Stimulated activated CD4-positive, alpha-beta T cell treated with anti-CD3 and anti-CD28 coated beads, Interleukin-12 subunit alpha, Interleukin-12 subunit beta, amount 100 ng/mL, for 48 hours (primary cell): ENCODE measurements around the gene CACHD1.
A peak's percentile ranks its signal among the peaks of the same experiment; 100 is the strongest.
"Not testable (repeated sequence)": the region's sequence is repeated elsewhere in the genome, so short reads cannot be mapped to it uniquely, and the experiment has no call there.

ENCODE experiments used
- DNase-seq, 3 donors: peaks; one replicate each; pipeline ENCODE4 v3.0.0-alpha.2; 2020; ENCODE audit warnings: low read depth in 2 of 3, low spot score in 1 of 3

The CACHD1 gene

GRCh38 chr1:64495878-64496277 is 25.9 kb downstream of the CACHD1 start:
- no peak for DNase-seq

DNA sequence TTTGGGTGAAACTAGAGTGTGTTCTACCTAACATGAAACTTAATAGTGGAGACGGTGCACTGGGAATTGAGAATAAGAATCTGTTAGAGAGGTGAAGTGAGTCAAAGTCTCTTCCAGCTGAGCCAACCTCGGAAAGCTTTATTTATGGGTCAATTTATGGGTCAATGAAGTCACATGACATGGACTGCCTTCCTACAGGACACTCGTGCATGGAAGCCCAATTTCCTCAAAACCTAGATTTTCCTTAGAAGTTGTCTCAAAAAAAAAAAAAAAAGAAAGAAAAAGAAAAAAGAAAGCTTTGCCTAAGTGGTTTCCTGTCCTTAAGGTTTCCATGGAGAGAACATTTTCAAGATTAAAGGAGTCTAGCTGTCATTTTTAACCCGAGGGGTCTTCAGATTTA is 26.7 kb downstream of the CACHD1 start:
- DNase-seq = no peak

GRCh38 chr1:64497088-64497883 is 27.4 kb downstream of the CACHD1 start:
- DNase-seq = no peak

DNA sequence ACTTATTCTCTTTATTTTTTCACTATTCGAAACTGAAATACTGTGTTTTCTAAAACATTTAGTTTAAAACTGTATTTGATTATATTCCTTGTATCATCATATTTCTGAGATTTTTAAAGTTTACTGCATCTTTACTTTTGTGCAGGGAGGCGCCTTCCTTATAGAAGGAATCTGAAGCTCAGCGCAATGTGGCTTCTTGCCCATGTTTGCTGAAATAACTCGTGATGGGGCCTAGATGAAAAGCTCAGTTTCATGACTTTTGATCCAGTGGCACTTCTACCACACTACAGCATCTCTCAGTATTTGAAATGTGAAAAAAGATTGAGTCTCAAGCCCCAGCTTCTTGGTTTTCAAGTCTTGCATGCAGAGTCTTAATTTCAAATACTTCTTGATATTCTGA is 28.4 kb downstream of the CACHD1 start:
- no peak for DNase-seq

DNA sequence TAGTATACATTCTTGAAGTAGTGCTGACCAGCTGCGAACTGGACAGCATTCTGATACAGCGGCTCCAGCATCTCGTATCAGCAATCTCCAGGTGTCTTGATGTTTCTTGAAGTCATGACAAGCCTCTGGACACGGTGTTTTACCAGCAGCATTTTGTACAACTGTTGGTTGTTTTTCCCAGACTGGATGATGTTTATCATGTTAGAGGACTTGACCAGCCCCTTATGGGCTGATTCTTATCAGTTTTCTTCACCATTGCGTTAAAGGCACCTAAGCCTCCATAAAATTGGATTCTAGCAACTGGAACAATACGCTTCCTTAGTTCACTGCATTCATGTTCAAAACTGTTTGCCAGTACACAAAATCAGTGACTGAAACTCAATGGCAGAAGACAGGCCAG is 29.1 kb downstream of the CACHD1 start:
- no peak for DNase-seq

- DNase-seq = no peak
Observed at GRCh38 chr1:64499966-64500365, 30.0 kb downstream of the CACHD1 start.

- DNase-seq = no peak
Observed at GRCh38 chr1:64502083-64502482, 32.2 kb downstream of the CACHD1 start.

- DNase-seq = no peak
Observed at GRCh38 chr1:64502931-64503330, 33.0 kb downstream of the CACHD1 start.

- DNase-seq = peak in 2 of 3 donors; percentile 16 to 40
Observed at GRCh38 chr1:64505232-64505943, 35.5 kb downstream of the CACHD1 start.

- DNase-seq = peak in 1 of 3 donors; percentile 2
Observed at GRCh38 chr1:64505944-64506655, 36.2 kb downstream of the CACHD1 start.

DNA sequence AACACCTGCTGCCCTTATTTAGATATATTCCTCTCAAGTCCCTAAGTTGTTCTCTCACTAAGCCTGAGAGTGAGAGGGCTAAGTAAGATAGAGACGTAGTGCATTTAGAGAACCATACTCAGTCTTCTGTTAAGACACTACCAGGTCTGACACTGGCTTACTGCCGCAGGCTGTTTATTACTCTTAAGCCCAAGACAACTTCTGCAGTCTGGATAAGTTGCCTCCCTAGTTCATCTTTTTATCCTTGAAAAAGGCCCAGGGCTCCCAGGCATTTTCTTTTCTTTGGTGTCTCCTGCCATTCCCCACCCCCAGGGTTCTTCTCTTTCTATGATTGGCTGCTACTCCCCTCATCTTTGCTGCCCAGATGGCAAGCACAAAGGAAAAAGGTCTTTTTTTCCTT is 38.7 kb downstream of the CACHD1 start:
- no peak for DNase-seq

DNA sequence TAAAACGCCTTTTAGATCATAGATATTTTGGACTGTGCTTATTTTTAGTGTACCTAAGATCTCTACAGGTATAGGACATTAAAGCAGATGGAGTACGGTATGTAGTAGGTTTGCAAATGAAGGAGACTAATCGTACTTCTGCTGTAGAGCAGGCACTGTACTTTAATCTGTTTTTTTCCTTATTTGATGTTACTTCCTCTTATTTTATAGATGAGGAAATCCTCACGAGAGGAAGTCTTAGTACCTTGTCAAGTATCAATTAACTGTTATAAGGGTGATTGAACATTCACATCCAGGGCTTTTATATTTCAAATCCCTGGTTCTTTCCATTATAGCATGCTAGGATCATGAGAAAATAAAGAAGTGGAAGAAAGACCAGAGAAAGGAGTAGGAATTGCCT is 41.1 kb downstream of the CACHD1 start:
- DNase-seq = no peak

- not testable (repeated sequence) for DNase-seq
Observed at GRCh38 chr1:64512206-64512605, 42.3 kb downstream of the CACHD1 start.

DNA sequence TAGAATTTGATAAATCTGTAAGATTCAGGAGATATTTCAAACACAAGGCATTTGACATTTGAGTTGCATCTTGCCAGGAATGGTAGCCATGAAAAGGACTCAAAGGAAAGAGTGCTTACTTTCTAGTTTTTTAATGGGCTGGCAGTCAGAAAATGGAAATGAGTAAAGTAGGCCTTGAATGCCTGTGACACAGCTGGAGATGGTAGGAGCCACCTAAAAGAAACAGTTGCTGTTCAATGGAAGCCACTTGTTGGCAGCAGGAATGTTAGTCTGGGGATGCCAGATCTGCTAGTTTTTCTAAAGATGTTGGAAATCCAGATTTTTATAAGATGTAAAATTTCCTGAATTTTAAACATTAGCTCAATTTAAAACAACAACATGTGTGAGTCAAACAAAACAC is 43.6 kb downstream of the CACHD1 start:
- DNase-seq = no peak

- DNase-seq = no peak
Observed at GRCh38 chr1:64514197-64514765, 44.4 kb downstream of the CACHD1 start.

DNA sequence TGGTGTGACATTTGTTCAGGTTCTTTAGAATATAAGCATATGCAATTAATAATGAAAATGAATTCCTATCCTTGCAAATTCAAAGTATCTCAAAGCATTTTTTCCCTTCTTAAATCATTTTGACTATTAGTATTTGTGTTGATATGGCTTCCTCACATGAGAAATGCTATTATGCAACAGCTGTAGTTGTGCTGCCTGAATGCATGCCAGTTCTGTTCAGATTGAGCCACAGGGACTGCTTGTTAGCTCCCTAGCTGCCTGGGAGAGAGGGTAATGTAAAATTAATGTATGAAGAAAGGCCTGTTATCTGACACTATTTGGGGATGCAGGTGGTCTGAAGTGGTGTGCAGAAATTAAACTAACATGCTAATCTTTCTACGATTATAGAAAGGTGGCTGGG is 45.5 kb downstream of the CACHD1 start:
- DNase-seq = no peak

DNA sequence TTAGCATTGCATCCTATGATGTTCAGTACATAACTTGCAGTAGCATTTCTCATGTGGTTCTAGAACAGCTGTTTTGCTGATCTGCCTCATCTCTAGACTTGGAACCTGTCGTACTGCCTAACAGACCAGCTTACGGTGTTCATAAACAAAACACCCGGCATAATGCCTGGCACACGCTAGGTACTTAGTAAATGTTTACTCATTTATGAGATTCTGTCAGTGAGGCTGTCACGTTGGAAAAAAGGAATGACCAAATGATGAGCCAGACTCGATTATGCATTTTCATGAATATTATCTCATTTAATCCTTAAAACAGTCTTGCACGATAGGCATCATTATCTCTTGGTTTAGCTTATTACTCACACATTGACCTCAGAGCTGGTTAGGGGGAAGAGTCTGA is 46.4 kb downstream of the CACHD1 start:
- DNase-seq = no peak

- no peak for DNase-seq
Observed at GRCh38 chr1:64516803-64517568, 47.1 kb downstream of the CACHD1 start.

DNA sequence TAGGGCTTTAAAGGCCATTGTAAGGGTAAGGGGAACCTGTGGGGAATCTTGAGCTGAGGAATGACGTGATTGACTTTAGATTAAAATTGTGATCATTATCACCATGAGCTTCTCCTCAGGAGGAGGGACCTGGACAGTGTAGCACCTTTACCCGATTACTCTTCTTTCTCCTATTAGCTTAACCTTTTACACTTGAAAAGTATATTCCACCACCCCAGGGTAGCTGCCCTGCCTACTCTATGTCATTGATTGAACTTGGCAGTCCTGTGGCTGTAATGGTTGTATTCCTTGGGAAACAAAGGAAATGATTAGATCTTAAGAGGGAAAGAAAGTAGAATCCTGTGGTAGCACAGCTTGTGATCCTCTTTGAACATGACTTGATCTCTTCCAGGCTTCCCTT is 47.7 kb downstream of the CACHD1 start:
- DNase-seq = no peak

DNA sequence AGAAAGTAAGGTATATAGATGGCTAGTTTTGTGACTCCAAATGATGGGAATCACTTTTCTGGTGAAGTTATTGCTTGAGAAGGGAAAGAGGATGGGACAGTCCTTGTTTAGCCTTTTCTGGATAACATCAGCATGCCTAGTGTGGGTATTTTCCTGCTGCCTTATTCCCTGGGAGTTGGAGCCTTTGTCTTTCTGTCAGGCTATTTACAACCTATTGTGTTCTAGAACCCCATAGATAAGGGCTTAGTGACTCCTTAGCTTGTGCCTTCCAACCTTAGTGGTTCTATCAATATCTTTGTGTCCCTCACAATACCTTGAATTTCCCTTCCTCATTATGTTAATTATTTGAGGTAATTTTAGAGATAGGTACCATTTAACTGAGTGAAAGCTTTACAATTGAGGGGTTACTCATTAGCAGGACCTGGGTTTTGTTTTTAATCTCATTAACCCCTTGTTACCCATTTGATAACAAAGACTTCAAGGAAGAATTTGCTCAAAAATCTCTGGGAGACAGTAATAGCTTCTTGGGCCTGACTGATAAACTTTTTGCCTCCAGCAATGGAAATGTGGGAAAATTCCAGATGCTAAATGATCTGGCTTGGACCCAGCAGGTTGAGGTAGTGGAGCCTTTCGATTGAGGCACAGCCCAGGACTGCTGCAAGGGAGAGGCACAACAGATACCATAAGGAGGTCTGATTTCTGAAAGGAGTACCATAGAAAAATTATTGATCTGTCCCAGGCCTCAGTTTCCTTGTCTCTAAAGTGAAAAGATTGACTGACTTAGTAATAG is 49.0 kb downstream of the CACHD1 start:
- no peak for DNase-seq
